GM12878 (cell line): ENCODE measurements around the gene SDK2. TPM values are rescaled to one million over a fixed set of nuclear protein-coding genes. Genes with fewer than 3 reads are reported as not detected.

Experiments
- ATAC-seq: fragments of 200-7000 bp; cut with Tn5 transposase; 3 replicates; pipeline ENCODE4 v1.9.1; 2020; ENCODE audit warnings: mild to moderate bottlenecking, moderate library complexity
- BruUV-seq: library from RNA; stranded (reverse); fragments of 400-500 nt; replicated peaks from 2 replicates; lab custom pipeline; 2021; lab: Mats Ljungman, UMichigan
- CTCF ChIA-PET: fragments of 300-600 bp; sonication (Branson Sonifier 250); formaldehyde crosslinking; extraction: SDS; loops from one replicate; lab custom pipeline; 2021; ENCODE audit warnings: inconsistent platforms; lab: Yijun Ruan, JAX
- POLR2A ChIA-PET: fragments of 350-600 bp; formaldehyde crosslinking; extraction: SDS; loops from one replicate; lab custom pipeline; 2021; ENCODE audit warnings: inconsistent platforms; lab: Charles Lee
- RAD21 ChIA-PET: fragments of 300-600 bp; sonication (Branson Sonifier 250); formaldehyde crosslinking; loops from one replicate; lab custom pipeline; 2023; ENCODE audit warnings: antibody characterized with exemption; ENCODE audit not compliant: unreplicated experiment; lab: Charles Lee
- SMC1A ChIA-PET: fragments of 300-600 bp; sonication (Branson Sonifier 250); formaldehyde crosslinking; loops from one replicate; lab custom pipeline; 2023; ENCODE audit not compliant: unreplicated experiment, uncharacterized antibody; lab: Charles Lee
- DNase-seq: peaks from one replicate; pipeline ENCODE4 v3.0.0-alpha.2; 2011; ENCODE audit warnings: low read depth, low spot score
- FAIRE-seq: peaks from 3 replicates; lab custom pipeline; 2011; peaks lifted over from hg19 to GRCh38; lab: Jason Lieb, UNC
- H2AFZ ChIP-seq: 2 replicates; pipeline ENCODE4 v1.6.0; 2011; ENCODE audit warnings: low read depth, low read length, control low read depth; ENCODE audit not compliant: control insufficient read depth
- H3K27ac ChIP-seq: 2 replicates; pipeline ENCODE4 v1.5.1; 2011; ENCODE audit warnings: control low read depth; ENCODE audit not compliant: control insufficient read depth, insufficient read depth
- H3K27me3 ChIP-seq, 2 experiments: replicated peaks in 1 of 2; 2 replicates each; pipeline versions ENCODE4 v1.6.0 to v1.6.1; 2011; ENCODE audit warnings: low read length in 1 of 2; ENCODE audit not compliant: control insufficient read depth in 2 of 2, insufficient read depth in 2 of 2
- H3K36me3 ChIP-seq, 2 experiments: 2 replicates each; pipeline ENCODE4 v1.5.1; 2011; ENCODE audit warnings: low read length in 1 of 2; ENCODE audit not compliant: control insufficient read depth in 2 of 2, insufficient read depth in 2 of 2
- H3K4me1 ChIP-seq: 2 replicates; pipeline ENCODE4 v1.6.1; 2011; ENCODE audit warnings: mild to moderate bottlenecking, low read length, moderate library complexity, mixed read lengths; ENCODE audit not compliant: control insufficient read depth, insufficient read depth
- H3K4me2 ChIP-seq: 2 replicates; pipeline ENCODE4 v1.6.0; 2011; ENCODE audit warnings: control low read depth; ENCODE audit not compliant: control insufficient read depth, insufficient read depth
- H3K4me3 ChIP-seq: fragments of 200-600 bp; sonication (generic); 2 replicates; pipeline ENCODE4 v1.5.1; 2016
- H3K79me2 ChIP-seq: 2 replicates; pipeline ENCODE4 v1.6.0; 2011; ENCODE audit warnings: low read length; ENCODE audit not compliant: control insufficient read depth, insufficient read depth
- H3K9ac ChIP-seq: 2 replicates; pipeline ENCODE4 v1.8.0; 2011; ENCODE audit warnings: low read length, control low read depth, mixed read lengths; ENCODE audit not compliant: control insufficient read depth, insufficient read depth
- H3K9me3 ChIP-seq: replicated peaks from 3 replicates; pipeline ENCODE4 v1.5.1; 2011; ENCODE audit warnings: mild to moderate bottlenecking, low read length; ENCODE audit not compliant: control insufficient read depth, insufficient read depth
- H4K20me1 ChIP-seq: 2 replicates; pipeline ENCODE4 v1.6.0; 2011; ENCODE audit not compliant: control insufficient read depth, insufficient read depth
- HDAC2 ChIP-seq: fragments of 200-600 bp; sonication (generic); IDR thresholded peaks from 2 replicates; pipeline ENCODE4 v1.6.1; 2017
- TARDBP ChIP-seq: IDR thresholded peaks from 2 replicates; pipeline ENCODE4 v1.6.1; 2016; ENCODE audit warnings: borderline replicate concordance
- TCF12 ChIP-seq: IDR thresholded peaks from 2 replicates; pipeline ENCODE4 v1.6.1; 2011; ENCODE audit warnings: low read depth, mild to moderate bottlenecking, low read length
- WGBS: methylation state at CpG from one replicate; pipeline ENCODE4 v1.1.6; 2016; ENCODE audit warnings: low lambda C conversion rate; ENCODE audit not compliant: insufficient replicate concordance, insufficient coverage; ENCODE audit errors: missing lambda C conversion rate; 5-methylcytosine and 5-hydroxymethylcytosine counted together
- in situ Hi-C: fragments of 300-500 bp; cut with MboI; formaldehyde crosslinking; loops from 9 replicates; pipeline ENCODE4 v1.14.3; 2018; ENCODE audit warnings: mixed read lengths
- intact Hi-C: fragments of 100-400 bp; cut with micrococcal nuclease; formaldehyde crosslinking; loops from one replicate; pipeline ENCODE4 v1.14.2; 2022; ENCODE audit not compliant: unreplicated experiment
- polyA plus RNA-seq, 11 experiments: library from polyadenylated mRNA; depleted of rRNA in 4 of 11; unstranded in 6 of 11; stranded (reverse) in 5 of 11; fragments of >200 nt; fragmentation: Nextera tagmentation in 4 of 11; fragmentation: Illumina TruSeq in 1 of 11; extraction: Ambion mirVana in 4 of 11; extraction: Trizol in 1 of 11; gene quantifications; 1 replicate in 1 of 11; 2 replicates in 10 of 11; pipeline versions ENCODE4 v1.2.1 to v1.2.3, GENCODE V29; 2011 to 2016; ENCODE audit warnings: inconsistent platforms in 2 of 11, missing spikeins in 2 of 11, low read depth in 1 of 11
- total RNA-seq, 4 experiments: library from RNA; depleted of rRNA in 3 of 4; stranded (reverse); fragments of >200 nt in 3 of 4; fragmentation: Illumina TruSeq in 1 of 4; extraction: Trizol in 1 of 4; gene quantifications; 2 replicates each; pipeline versions ENCODE4 v1.2.1 to v1.2.3, GENCODE V29; 2013 to 2021
- TF ChIP-seq, protein P1 (sequence below): IDR thresholded peaks from 2 replicates; pipeline ENCODE4 v1.6.1; 2011; ENCODE audit warnings: low read depth, low read length, improper control_type of control experiment, borderline replicate concordance

SDK2 gene
- total and polyA plus RNA-seq, 10 of the 15 experiments (the other 5 are each of a cell fraction or from before 2014, with no cell fraction given): 0.03 to 0.08 (median 0.03) TPM; not detected in 7

DNA sequence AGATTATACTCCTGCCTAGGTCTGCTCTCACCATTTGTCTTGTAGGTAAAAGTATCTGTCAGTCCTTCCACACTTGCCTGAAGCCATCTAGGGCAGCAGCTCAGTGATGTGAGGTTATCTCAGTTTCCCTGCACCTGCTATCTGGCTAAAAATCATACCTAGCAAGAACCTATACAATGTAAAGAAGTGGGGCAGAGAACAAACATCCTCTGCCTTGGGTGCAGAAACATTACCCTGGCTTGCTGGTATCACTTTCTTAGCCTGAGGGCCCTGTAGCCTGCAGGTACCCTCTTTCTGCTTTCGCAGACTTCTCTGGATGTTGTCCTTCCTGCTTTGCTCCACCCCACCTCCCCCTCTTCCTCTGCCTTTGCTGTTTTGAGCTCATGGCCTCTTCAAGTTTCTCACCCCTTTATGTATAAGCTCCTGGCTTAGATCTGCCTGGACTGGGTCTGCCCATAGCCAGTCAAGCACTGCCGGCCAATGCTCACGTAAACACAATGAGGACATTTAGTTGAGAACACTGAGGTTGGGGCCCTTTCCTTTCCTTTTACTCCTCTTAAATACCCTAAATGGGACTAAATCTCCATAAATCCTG is 8.7 kb upstream of the SDK2 start:
- no peaks in the 10 kb centered on the region for H4K20me1 ChIP-seq
- TF ChIP-seq HDAC2: no peak
- no peak for TF ChIP-seq TARDBP
- no peak for TF ChIP-seq TCF12
- H2AFZ ChIP-seq: no peak overlapping the region
- H3K79me2 ChIP-seq: no peaks in the 10 kb centered on the region
- ChIA-PET POLR2A (no interaction called here), CTCF (no interaction called here), RAD21 (no interaction called here), SMC1A (no interaction called here)
- in situ Hi-C loops (no loop called here), intact Hi-C loops (no loop called here)
- FAIRE-seq (no peak), ATAC-seq (no peak), DNase-seq (no peak)
- H3K27me3 ChIP-seq: no peaks in the 10 kb centered on the region; a peak in 1 of 4 replicates
- no peaks in the 10 kb centered on the region for H3K36me3 ChIP-seq
- no peak overlapping the region for H3K27ac ChIP-seq
- H3K9me3 ChIP-seq: no peaks in the 10 kb centered on the region; the same call in 2 of the 3 replicates
- H3K9ac ChIP-seq: no peak overlapping the region
- no peak overlapping the region for H3K4me2 ChIP-seq
- WGBS: 89% methylated on average over 3 of the region's 3 CpGs
- no TSS peak for BruUV-seq
- no peaks in the 10 kb centered on the region for H3K4me1 ChIP-seq
- H3K4me3 ChIP-seq: no peak overlapping the region

DNA sequence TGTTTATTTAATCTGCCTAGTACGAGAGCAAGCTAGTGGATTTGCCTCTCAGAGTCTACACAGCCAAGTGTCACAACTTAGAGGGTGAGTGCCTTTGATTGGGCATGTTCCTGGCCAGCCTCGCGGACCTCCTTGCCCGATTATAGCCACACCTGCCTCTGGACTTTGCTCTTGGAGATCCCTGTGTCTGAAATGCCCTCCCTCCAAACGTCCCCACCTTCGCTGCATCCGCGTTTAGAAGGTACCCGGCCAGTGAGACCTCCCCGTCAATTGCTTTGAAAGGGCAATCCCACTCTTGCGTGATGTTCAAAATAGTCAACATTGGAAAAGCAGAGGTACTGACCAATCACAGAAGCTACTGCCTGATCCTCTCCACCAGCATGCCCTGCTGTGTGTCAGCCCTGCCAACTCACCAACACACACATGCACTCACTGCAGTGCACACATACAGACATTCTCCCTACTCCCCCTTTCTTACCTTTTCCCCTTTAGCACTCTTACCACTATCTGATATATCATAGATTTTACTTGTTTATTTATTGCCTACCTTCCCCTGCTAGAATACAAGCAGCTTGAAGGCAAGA is 6.5 kb upstream of the SDK2 start:
- in situ Hi-C loops: no loop called here
- DNase-seq (no peak), ATAC-seq (no peak), FAIRE-seq (no peak)
- Histone ChIP-seq H3K27me3 (peaks cover 3 to 6% of the 10 kb centered on the region in 2 experiments; a peak in 3 of 4 replicates), H3K79me2 (no peaks in the 10 kb centered on the region), H3K9me3 (no peaks in the 10 kb centered on the region; the same call in 2 of the 3 replicates), H3K27ac (no peak overlapping the region), H2AFZ (no peak overlapping the region), H3K4me3 (no peak overlapping the region), H3K36me3 (no peaks in the 10 kb centered on the region), H4K20me1 (no peaks in the 10 kb centered on the region), H3K4me1 (no peaks in the 10 kb centered on the region), H3K4me2 (no peak overlapping the region), H3K9ac (no peak overlapping the region)
- intact Hi-C loops: no loop called here
- TF ChIP-seq, protein P1, sequence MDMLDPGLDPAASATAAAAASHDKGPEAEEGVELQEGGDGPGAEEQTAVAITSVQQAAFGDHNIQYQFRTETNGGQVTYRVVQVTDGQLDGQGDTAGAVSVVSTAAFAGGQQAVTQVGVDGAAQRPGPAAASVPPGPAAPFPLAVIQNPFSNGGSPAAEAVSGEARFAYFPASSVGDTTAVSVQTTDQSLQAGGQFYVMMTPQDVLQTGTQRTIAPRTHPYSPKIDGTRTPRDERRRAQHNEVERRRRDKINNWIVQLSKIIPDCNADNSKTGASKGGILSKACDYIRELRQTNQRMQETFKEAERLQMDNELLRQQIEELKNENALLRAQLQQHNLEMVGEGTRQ: no peak
- BruUV-seq: no TSS peak
- ChIA-PET SMC1A (no interaction called here), POLR2A (no interaction called here), CTCF (no interaction called here), RAD21 (no interaction called here)
- WGBS: 56% methylated on average over 11 of the region's 11 CpGs
